HL-60 (cell line): ENCODE data around the gene MORN5.

ENCODE experiments used
- DNase-seq, 2 experiments: peaks; one replicate each; pipeline ENCODE4 v3.0.0-alpha.2; 2010 to 2020; ENCODE audit warnings: low read depth in 1 of 2, low spot score in 1 of 2
- H3K27ac ChIP-seq: fragments of 250-450 bp; sonication (Bioruptor Pico); replicated peaks from 2 replicates; pipeline ENCODE4 v1.5.1; 2020; ENCODE audit warnings: mild to moderate bottlenecking, moderate library complexity
- H3K27me3 ChIP-seq: fragments of 250-450 bp; sonication (Bioruptor Pico); 2 replicates; pipeline ENCODE4 v1.5.1; 2021; ENCODE audit warnings: mild to moderate bottlenecking, moderate library complexity; ENCODE audit not compliant: insufficient read depth, poor library complexity, severe bottlenecking
- H3K4me3 ChIP-seq: replicated peaks from 2 replicates; pipeline ENCODE4 v1.5.1; 2011; ENCODE audit warnings: mild to moderate bottlenecking, control low read depth, low read length; ENCODE audit not compliant: insufficient read depth
- GABPA ChIP-seq: IDR thresholded peaks from 2 replicates; pipeline ENCODE4 v1.6.1; 2012; ENCODE audit warnings: low read depth
- POLR2AphosphoS5 ChIP-seq: IDR thresholded peaks from 2 replicates; pipeline ENCODE4 v1.6.1; 2012; ENCODE audit warnings: low read depth
- SPI1 ChIP-seq: IDR thresholded peaks from 2 replicates; pipeline ENCODE4 v1.6.1; 2012; ENCODE audit warnings: low read depth, mild to moderate bottlenecking, borderline replicate concordance
- TF ChIP-seq, protein P1 (sequence below): IDR thresholded peaks from one replicate; pipeline ENCODE4 v1.5.1; 2011; ENCODE audit warnings: low read length, control low read depth, inconsistent platforms; ENCODE audit not compliant: insufficient read depth
- TF ChIP-seq, protein P2 (sequence below): IDR thresholded peaks from 2 replicates; pipeline ENCODE4 v1.6.1; 2012; ENCODE audit warnings: low read depth; ENCODE audit not compliant: insufficient replicate concordance

The MORN5 gene

DNA sequence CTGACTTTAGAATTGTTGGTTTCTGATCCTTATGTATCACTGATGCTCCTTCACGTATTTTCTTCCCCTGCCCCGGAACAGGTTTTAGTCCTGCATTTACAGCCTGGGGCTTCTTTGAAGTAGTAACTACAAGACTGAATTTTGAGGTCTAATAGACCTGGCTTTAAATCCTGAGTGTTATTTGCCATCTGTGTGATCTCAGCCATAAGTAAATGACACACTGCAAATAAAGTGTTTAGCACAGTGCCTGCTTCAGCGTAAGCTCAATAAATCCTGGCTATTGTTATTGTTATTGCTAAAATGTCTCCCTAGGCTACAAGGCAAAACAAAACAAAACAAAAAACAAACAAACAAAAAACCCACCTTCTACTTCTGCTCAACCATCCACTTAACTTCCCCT, 84.6 kb downstream of the MORN5 start:
- Histone ChIP-seq H3K27me3 (no peaks in the 10 kb centered on the region), H3K27ac (no peak overlapping the region), H3K4me3 (no peak overlapping the region)
- TF ChIP-seq, protein P1, sequence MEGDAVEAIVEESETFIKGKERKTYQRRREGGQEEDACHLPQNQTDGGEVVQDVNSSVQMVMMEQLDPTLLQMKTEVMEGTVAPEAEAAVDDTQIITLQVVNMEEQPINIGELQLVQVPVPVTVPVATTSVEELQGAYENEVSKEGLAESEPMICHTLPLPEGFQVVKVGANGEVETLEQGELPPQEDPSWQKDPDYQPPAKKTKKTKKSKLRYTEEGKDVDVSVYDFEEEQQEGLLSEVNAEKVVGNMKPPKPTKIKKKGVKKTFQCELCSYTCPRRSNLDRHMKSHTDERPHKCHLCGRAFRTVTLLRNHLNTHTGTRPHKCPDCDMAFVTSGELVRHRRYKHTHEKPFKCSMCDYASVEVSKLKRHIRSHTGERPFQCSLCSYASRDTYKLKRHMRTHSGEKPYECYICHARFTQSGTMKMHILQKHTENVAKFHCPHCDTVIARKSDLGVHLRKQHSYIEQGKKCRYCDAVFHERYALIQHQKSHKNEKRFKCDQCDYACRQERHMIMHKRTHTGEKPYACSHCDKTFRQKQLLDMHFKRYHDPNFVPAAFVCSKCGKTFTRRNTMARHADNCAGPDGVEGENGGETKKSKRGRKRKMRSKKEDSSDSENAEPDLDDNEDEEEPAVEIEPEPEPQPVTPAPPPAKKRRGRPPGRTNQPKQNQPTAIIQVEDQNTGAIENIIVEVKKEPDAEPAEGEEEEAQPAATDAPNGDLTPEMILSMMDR: no peak
- TF ChIP-seq, protein P2, sequence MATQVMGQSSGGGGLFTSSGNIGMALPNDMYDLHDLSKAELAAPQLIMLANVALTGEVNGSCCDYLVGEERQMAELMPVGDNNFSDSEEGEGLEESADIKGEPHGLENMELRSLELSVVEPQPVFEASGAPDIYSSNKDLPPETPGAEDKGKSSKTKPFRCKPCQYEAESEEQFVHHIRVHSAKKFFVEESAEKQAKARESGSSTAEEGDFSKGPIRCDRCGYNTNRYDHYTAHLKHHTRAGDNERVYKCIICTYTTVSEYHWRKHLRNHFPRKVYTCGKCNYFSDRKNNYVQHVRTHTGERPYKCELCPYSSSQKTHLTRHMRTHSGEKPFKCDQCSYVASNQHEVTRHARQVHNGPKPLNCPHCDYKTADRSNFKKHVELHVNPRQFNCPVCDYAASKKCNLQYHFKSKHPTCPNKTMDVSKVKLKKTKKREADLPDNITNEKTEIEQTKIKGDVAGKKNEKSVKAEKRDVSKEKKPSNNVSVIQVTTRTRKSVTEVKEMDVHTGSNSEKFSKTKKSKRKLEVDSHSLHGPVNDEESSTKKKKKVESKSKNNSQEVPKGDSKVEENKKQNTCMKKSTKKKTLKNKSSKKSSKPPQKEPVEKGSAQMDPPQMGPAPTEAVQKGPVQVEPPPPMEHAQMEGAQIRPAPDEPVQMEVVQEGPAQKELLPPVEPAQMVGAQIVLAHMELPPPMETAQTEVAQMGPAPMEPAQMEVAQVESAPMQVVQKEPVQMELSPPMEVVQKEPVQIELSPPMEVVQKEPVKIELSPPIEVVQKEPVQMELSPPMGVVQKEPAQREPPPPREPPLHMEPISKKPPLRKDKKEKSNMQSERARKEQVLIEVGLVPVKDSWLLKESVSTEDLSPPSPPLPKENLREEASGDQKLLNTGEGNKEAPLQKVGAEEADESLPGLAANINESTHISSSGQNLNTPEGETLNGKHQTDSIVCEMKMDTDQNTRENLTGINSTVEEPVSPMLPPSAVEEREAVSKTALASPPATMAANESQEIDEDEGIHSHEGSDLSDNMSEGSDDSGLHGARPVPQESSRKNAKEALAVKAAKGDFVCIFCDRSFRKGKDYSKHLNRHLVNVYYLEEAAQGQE: no peak
- TF ChIP-seq GABPA (no peak), POLR2AphosphoS5 (no peak), SPI1 (no peak)
- no peak for DNase-seq

DNA sequence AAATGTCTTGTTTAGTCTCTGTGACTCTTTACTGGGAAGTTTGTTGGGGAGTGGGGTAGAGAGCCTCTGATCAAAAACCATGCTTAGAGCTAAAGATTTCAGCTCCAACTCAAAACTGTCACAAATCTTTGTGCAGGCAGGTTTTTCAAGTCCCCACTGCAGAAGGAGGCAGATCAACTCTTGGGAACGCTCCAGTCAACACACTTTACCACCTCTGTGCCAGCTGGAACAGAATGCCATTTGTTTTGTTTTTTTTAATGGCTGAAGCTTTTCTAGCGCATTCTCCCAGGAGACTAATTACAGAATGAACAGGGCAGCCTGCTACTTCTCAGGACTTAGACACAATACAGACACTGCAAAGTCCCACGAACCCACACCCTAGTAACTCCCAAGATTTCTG, 87.0 kb downstream of the MORN5 start:
- TF ChIP-seq GABPA (no peak), SPI1 (no peak), POLR2AphosphoS5 (no peak)
- TF ChIP-seq, protein P1: no peak
- TF ChIP-seq, protein P2: no peak
- Histone ChIP-seq H3K27me3 (no peaks in the 10 kb centered on the region), H3K4me3 (no peak overlapping the region), H3K27ac (no peak overlapping the region)
- no peak for DNase-seq

DNA sequence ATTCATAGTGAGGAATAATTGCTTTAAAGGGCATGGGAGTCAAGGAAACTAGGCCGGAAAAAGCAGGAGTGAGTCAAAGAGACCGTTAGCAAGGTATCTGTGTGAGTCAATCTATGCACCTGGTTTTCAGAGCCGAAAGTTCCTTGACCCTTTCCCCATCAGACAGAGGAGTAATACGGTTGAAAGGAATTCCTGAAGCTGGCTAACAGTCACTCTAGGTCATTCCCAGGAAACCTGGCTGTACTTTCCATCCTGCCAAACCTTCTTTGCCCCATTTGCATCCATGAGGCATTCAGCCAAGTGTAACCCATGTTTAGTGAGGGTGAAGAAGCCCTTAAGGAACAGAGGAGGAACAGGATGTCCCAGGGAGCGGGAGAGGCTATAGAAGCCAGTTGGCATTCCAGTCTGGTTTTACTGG, 88.7 kb downstream of the MORN5 start:
- H3K4me3 ChIP-seq: no peak overlapping the region
- no peak for DNase-seq
- H3K27me3 ChIP-seq: no peaks in the 10 kb centered on the region
- no peak overlapping the region for H3K27ac ChIP-seq
- no peak for TF ChIP-seq SPI1
- TF ChIP-seq GABPA: no peak
- TF ChIP-seq, protein P2: no peak
- TF ChIP-seq, protein P1: no peak
- no peak for TF ChIP-seq POLR2AphosphoS5
